ENCODE results near the gene CXCL17.
A peak's percentile ranks its signal among the peaks of the same experiment; 100 is the strongest.

Gene CXCL17

DNA sequence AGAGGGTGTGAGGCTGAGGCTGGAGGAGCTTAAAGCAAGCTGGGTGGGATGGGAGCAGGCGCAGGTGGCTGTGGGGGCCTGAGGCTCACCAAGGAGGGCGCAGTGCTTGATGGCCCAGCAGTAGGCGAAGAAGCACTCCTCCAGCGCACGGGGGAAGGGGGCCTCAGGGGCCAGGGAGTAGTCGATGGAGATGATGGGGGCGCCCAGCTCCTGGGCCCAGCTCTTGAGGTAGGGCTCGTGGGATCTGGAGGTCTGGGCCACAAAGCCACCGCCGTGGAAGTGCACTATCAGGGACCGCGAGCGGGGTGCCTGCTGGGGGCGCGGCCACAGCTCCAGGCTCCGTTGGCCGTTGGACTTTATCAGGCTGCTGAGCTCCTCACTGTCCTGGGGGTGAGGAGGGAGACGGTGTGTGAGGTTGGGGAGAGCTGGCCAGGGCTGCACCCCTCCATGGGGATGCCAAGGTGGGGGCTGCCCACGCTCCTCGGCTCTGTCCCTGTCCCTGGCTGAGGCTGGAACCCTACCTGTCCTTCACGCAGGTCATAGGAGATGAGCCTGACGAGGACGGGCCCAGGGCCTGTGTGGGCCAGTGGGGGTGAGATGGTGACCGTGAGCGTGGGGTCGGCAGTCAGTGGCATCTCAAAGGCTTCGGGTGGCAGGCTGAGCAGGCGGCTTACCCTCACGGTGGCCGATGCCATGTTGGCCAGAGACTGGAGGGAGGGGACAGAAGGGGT, 35.5 kb downstream of the CXCL17 start:
- no peak for DNase-seq (ENCODE audit: low read depth)
- TF ChIP-seq, protein P1, sequence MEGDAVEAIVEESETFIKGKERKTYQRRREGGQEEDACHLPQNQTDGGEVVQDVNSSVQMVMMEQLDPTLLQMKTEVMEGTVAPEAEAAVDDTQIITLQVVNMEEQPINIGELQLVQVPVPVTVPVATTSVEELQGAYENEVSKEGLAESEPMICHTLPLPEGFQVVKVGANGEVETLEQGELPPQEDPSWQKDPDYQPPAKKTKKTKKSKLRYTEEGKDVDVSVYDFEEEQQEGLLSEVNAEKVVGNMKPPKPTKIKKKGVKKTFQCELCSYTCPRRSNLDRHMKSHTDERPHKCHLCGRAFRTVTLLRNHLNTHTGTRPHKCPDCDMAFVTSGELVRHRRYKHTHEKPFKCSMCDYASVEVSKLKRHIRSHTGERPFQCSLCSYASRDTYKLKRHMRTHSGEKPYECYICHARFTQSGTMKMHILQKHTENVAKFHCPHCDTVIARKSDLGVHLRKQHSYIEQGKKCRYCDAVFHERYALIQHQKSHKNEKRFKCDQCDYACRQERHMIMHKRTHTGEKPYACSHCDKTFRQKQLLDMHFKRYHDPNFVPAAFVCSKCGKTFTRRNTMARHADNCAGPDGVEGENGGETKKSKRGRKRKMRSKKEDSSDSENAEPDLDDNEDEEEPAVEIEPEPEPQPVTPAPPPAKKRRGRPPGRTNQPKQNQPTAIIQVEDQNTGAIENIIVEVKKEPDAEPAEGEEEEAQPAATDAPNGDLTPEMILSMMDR (IDR thresholded peaks at IDR 0.05; ENCODE audit: low read length, missing control alignments), result no peak
- H3K4me3 ChIP-seq (replicated peaks; ENCODE audit: low read depth, low read length), result no peak overlapping the region

DNA sequence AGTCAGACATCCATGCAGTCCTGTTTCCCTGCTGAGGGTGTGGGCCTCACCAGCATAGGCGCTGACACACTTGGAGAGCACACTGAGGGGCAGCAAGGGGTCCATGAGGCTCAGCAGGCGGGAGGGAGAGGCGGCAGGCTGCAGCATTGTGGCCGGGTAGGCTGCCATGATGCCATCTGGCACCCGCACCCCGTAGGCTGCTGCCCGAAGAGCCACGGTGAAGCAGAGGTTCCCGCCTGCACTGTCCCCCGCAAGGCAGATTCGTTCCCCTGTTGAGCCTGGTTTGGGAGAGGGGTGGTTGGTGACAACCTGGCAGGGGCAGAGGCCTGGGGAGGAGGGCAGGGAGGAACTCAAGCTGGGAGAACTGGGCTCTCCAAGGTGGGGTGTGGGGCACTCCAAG, 36.6 kb downstream of the CXCL17 start:
- H3K4me3 ChIP-seq (replicated peaks; ENCODE audit: low read depth, low read length), result no peak overlapping the region
- TF ChIP-seq, protein P1 (IDR thresholded peaks at IDR 0.05; ENCODE audit: low read length, missing control alignments), result no peak
- DNase-seq (ENCODE audit: low read depth), result no peak

DNA sequence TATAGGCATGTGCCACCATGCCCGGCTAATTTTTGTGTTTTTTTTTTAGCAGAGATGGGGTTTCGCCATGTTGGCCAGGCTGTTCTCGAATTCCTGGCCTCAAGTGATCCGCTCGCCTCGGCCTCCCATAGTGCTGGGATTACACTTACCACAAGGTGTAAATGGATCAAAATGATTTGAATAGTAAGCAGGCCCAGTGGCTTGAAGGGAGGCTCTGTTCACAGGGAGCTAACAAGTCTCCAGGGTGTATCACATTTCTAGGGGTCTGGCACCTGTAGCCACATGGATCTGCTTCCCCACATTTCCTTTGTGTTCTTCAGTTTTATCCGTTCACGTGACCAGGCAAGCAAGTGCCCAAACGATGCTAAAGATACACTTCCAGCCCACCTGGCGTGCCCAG, 39.2 kb downstream of the CXCL17 start:
- H3K4me3 ChIP-seq (replicated peaks; ENCODE audit: low read depth, low read length), result no peak overlapping the region
- no peak for DNase-seq (ENCODE audit: low read depth)
- TF ChIP-seq, protein P1 (IDR thresholded peaks at IDR 0.05; ENCODE audit: low read length, missing control alignments), result no peak

DNA sequence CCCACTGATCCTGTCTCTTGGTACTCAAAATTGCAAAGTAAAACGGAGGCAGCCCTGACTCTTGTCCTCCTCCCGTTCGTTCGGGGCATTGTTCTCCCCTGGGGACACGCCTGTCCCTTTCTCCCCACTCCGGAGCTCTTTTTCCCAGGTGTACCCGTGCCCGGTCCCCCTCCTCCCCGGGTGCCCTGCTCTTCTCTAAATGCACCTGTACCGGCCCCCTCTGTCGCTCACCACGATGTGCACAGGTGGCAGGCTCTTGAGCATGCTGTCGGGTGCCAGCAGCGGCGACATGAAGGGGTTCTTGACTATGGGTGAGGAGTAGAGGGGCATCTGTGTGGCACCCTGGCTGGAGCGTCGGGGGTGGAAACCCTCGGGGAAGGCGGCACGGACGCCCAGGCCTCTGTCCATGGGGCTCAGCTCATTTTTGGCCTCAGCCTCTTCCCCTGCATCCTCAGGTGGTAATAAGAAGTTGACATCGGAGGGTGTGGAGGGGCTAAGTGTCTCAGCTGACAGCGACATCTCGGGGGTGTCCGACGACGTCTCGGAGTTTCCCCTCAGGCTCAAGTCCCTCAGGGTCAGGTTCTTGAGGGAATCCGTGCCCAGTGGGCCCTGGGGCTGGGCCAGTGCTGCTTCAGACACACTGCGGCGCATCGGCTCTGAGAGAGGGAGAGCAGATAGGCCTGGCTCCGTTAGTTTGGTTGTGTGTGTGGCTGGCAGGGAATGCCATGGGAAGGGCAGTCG, 40.2 kb downstream of the CXCL17 start:
- TF ChIP-seq, protein P1 (IDR thresholded peaks at IDR 0.05; ENCODE audit: low read length, missing control alignments), result no peak
- no peak for DNase-seq (ENCODE audit: low read depth)
- H3K4me3 ChIP-seq (replicated peaks; ENCODE audit: low read depth, low read length), result no peak overlapping the region

DNA sequence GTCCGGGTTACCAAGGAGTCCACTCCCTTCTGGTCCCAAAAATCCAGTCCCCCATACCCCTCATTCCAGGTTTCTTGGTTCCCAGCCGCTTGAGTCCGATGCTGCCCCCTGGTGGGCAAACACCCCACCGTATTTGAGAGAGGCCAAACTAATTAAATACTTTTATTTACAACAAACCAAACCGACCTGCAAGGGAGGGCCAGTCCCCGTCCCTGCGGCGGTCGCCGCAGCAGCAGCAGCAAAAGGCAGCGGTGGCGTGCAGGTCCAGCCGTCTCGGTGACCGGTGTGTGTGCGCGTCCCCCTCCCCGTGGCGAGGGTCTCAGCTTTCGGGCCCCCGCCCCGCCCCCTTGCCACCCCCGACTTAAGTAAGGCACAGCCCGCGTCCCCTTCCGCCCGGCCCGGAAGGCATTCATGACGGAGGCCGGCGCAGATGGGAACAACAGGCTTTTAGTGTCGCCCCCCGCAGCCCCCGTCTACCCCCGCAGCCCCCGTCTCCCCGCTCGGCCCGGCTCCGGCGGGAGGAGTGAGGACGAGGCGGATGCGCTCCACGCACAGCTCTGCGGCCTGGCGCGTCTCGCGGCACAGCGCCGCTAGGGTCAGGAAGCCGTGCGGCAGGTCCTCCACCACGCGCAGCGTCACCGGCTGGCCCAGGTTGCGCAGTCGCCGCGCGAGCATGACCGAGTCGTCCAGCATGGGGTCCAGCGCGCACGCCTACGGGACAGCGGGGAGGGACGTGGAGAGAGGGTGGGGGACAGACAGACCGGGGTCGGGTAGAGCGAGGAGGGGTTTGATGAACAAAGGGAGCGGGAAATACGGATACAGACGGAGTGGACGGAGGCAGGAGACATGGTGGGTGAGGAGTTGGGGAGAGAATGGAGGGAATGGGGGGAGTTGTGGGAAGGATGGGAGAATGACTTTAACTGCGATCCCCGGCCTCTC, 41.1 kb downstream of the CXCL17 start:
- TF ChIP-seq, protein P1 (IDR thresholded peaks at IDR 0.05; ENCODE audit: low read length, missing control alignments), result peak; percentile 78
- peak; percentile 84 for DNase-seq (ENCODE audit: low read depth)
- peak overlapping the region; percentile 53 for H3K4me3 ChIP-seq (replicated peaks; ENCODE audit: low read depth, low read length)

DNA sequence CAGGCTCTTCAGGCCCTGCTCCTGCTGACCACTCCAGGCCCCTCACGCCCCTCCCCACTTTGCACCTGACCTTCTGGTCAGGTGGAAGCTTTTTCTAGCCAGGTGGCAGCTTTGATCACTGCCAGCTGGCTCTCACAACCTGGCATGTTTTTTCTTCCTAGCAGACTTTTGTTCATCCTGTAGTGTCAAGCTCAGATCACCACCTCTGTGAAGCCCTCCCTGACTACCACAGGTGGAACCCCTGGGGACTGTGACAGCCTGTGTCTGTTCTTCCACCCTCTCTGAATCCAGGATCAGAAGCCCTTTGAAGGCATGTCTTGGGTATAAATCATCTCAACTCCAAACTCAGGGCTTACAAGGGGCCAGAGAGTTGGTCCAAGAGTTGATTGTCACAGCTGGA, 42.3 kb downstream of the CXCL17 start:
- DNase-seq (ENCODE audit: low read depth), result no peak
- TF ChIP-seq, protein P1 (IDR thresholded peaks at IDR 0.05; ENCODE audit: low read length, missing control alignments), result no peak
- H3K4me3 ChIP-seq (replicated peaks; ENCODE audit: low read depth, low read length), result no peak overlapping the region
